GM21717 (cell line): ENCODE measurements around the gene TMEM154.
A peak's percentile ranks its signal among the peaks of the same experiment; 100 is the strongest.

Experiments used
- ATAC-seq: cut with Tn5 transposase; IDR thresholded peaks from one replicate; pipeline ENCODE4 v1.9.1; 2021; ENCODE audit warnings: mild to moderate bottlenecking, moderate library complexity; ENCODE audit not compliant: unreplicated experiment

The TMEM154 gene

DNA sequence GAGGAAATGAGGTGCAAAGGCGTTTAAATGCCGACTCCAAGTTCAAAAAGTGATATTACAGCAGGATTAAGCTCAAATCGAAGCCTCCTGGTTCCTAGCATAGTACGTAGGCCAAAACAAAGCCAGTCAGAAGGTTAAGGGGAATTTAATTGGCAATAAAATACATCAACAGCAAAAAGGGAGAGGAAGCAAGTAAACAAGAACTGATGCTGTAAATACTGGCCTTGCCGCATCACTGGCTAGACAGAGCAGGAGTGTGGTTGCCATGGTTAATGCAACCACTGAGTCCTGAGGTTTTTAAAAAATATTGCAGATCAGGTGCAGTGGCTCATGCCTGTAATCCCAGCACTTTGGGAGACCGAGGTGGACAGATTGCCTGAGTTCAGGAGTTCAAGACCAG, 80.7 kb downstream of the TMEM154 start:
- no peak for ATAC-seq

DNA sequence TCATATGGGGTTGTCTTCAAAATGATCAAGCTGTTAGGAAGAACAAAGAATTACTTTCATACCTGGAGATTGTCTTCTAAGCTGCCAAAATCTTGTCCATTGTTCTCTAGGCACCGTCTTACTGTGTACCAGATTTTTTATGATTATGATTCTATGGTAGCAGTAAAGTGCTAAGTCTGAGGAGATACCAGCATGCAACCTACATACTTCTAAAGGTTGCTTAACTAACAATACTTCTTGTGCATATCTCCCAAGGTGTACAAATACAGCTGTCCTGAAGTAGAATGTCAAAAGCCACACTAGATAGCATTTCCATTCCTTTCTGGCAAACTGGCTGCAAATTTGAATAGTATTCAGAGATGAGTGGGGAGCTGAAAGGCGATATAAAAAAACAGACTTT, 81.3 kb downstream of the TMEM154 start:
- no peak for ATAC-seq

DNA sequence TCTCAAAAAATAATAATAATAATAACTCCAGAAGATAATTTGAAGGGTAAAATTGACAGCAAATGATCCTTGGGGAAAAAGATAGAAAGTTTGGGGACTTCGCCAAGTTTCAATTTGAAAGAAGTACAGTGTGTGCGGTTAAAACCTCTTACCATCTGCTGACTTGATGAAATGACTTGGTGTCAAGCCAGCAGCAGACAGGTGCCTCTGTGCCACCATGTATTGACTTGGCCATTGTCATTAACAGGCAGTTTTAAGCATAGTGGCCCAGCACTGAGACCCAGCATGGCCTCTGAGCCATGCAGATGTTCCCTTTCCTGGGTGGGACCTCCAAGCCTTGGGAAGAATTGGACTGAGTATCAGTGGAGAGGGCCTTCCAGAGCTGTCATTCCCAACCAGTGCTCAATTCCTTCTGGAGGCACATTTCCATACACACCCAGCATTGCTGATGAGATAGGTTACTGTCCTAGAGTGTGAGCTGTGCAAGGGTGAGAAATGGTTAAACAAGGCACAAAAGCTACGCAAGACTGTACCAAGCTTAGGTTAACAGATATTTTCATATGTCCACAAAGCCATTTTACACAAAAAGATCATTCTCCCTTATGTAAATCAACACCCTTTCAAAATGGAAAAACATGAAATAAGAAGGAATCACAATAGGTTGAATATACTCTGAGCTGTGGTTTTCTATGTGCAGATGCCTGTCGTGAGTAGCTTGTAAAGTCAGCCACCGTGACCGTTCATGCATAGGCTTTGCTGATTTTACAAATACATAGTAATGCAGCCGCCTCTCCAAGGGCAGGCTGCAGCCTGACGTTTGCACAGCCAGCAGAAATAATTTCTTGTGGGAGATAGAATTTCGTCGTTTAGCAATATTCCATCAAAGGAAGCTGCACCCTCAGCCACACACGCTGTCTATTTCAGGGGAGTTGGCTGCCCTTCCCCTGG, 84.5 kb downstream of the TMEM154 start:
- ATAC-seq: peak; percentile 56

- no peak for ATAC-seq
Measured at GRCh38 chr4:152594057-152594456, 85.7 kb downstream of the TMEM154 start.

GRCh38 chr4:152591876-152592275, 87.9 kb downstream of the TMEM154 start:
- ATAC-seq: no peak

DNA sequence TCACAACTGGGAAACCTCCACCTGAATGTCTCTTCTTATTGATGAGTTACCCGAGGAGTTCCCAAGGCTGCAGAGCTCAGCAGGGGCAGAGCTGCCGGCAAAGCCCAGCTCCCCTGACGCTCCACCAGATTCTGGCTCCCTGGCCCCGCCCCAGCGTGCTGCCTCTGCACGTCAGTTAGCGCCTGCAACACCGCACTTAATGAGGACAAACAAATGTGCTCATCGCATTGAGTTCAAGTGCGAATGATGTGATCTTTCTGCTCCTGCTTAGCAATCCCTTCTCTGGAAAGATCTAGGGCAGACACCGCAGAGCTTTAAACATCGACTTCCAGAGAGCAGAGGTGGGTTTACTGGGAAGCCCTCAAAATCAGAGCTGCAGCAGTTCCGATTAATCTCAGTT, 88.4 kb downstream of the TMEM154 start:
- ATAC-seq: no peak

DNA sequence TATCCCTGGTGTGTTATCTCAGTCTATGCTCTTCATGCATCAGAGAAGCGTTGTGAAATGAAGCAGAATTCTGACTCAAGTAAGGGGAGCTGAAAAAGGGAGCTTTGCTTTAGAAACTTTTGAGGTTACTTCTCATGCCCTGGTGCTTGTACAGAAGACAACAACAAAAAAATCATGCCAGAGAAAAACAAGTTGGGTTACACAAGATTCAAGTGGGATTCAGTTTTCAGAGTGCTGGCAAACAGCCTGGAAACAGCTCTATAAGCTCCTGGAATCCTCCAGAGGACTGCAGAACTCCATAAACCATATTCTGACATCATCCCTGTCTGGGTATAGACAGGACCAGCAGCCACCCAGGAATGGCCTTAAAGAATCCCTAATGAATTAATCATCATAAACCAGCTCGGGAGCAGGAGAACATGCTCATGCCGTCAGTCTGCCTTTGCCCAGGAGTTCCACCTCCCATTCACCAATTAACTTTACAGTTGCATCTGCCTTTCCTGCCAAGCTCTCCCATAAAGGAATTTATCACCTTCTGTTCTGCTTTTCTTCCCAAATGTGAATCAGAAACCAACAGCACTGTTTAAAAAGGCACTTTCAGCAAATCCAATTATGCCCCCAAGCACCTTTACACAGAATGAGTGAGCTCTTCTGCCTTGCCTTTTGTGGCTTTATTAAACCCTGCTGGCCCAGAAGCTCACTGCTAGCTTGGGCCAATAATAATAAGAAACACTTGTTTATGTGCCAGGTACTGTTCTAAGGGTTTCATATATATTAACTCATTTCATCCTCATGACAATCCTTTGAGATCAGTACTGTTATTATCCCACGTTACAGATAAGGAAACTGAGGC, 89.4 kb downstream of the TMEM154 start:
- no peak for ATAC-seq

- no peak for ATAC-seq
Measured at GRCh38 chr4:152588869-152589268, 90.9 kb downstream of the TMEM154 start.

- no peak for ATAC-seq
Measured at GRCh38 chr4:152587127-152587526, 92.7 kb downstream of the TMEM154 start.

GRCh38 chr4:152586668-152587067, 93.1 kb downstream of the TMEM154 start:
- ATAC-seq: no peak

GRCh38 chr4:152585023-152585441, 94.8 kb downstream of the TMEM154 start:
- peak; percentile 63 for ATAC-seq

GRCh38 chr4:152581536-152582160, 98.1 kb downstream of the TMEM154 start:
- ATAC-seq: no peak

DNA sequence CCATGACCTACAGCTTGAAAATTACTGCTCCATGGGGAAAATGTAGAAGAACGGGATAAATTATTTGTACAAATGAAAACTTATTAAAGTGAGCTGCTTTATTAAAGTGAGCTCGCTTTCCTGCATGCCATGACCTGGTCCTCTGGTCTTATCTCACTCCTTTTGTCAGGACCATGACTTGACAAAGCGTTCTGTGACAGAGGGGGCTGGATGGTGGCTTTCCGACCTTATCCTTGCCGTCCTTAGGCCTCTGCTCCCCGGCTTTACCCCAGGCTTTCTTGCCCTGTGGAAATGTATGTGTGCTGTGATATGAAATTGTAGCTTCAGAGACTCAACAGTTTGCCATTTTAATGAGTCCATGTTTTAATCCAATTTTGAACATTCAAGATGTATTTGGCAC, 99.9 kb downstream of the TMEM154 start:
- no peak for ATAC-seq

DNA sequence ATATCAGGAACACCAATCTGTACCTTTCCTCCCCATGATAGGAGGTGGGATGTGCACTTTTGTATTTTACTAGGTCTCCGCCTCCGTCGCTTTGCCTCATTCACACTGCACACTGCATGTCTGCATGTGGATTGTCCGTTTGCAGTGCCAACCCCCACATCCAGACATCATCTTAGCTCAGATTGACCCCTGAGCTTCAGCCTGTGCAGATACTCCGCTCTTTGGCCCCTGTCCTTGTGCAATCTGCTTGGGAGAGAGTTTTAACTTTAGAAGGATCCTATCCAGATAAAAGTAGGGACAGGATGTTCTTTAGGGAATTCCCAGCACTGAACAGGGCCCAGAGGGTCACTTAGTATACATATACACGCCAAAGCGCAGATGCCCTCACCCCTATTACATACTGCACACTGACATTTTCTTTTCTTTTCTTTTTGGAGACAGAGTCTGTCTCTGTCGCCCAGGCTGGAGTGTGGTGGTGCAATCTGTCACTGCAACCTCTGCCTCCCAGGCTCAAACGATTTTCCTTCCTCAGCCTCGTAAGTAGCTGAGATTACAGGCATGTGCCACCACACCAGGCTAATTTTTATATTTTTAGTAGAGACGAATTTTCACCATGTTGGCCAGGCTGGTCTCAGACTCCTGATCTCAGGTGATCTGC, 100.6 kb downstream of the TMEM154 start:
- ATAC-seq: no peak

GRCh38 chr4:152578670-152579069, 101.1 kb downstream of the TMEM154 start:
- no peak for ATAC-seq

DNA sequence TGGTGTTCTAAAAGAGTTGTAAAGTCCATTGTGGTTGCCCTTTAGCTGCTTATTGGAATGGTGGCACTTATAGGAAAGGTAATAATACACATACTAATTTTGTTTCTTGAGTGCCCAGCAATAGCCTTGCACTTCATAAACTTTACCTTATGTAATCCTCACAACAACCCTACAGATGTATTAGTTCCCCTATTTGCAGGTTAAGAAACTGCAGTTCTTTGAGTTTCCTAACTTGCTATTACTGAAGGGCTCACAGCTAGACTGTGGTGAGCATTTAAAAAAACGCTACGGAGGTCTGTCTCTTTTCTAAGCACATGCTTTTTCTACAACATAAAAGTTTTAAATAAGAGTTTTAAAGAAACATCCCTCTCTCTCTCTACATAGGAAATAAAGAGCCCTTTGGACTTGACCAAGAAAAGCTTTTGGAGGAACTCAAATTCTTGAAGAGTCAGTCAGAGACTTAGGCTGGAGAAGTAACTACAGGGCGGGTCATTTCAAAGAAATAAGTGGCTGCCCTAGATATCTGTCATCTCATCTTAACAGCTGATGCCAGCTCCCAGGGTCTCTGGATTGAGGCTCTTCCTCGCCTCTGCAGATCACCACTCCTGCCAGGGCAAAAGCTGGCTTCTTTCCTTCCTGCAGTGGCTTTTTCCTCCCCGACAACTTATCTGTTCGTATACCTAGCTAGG, 101.9 kb downstream of the TMEM154 start:
- ATAC-seq: peak; percentile 61

- ATAC-seq: no peak
Measured at GRCh38 chr4:152575533-152575932, 104.3 kb downstream of the TMEM154 start.

- no peak for ATAC-seq
Measured at GRCh38 chr4:152573861-152574260, 105.9 kb downstream of the TMEM154 start.

- no peak for ATAC-seq
Measured at GRCh38 chr4:152572417-152573086, 107.2 kb downstream of the TMEM154 start.

DNA sequence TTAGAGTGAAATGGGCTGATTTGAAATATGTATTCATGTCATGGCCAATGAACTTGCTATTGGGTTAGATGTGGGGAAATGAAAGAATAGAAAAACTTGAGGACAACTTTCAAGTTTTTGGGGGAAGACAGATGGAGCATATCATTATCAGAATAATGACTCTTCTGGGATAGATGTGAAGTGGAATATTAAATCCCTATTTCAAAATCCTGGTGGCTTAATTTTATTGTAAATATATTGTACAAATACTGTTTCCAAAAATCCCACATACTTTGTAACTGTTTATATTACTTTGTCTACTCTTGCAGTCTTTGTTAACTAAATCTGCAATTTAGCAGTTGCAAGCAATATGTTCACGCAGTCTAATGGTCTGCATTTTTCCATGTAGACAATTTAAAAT, 108.0 kb downstream of the TMEM154 start:
- no peak for ATAC-seq
